Panc1 (cell line): ENCODE results near the gene CCDC182. TPM values are rescaled to one million over a fixed set of nuclear protein-coding genes. Genes with fewer than 3 reads are reported as not detected.

Experiments
- ATAC-seq: fragments of 200-7000 bp; cut with Tn5 transposase; 2 replicates; pipeline ENCODE4 v1.9.1; 2020; ENCODE audit warnings: mild to moderate bottlenecking, moderate library complexity
- BruUV-seq: library from RNA; stranded (reverse); fragments of 400-500 nt; replicated peaks from 2 replicates; lab custom pipeline; 2021; lab: Mats Ljungman, UMichigan
- CTCF ChIA-PET: fragments of 300-600 bp; sonication (Branson Sonifier 250); formaldehyde crosslinking; loops from one replicate; lab custom pipeline; 2022; ENCODE audit warnings: antibody characterized with exemption; lab: Charles Lee
- POLR2A ChIA-PET: fragments of 300-600 bp; sonication (Branson Sonifier 250); formaldehyde crosslinking; loops from one replicate; lab custom pipeline; 2022; ENCODE audit warnings: antibody characterized with exemption; lab: Charles Lee
- DNase-seq: peaks from one replicate; pipeline ENCODE4 v3.0.0-alpha.2; 2010; ENCODE audit warnings: low read depth, low spot score
- H3K27ac ChIP-seq: 2 replicates; pipeline ENCODE4 v1.5.1; 2011; ENCODE audit warnings: mild to moderate bottlenecking, low read length, inconsistent platforms
- H3K27me3 ChIP-seq: fragments of 200-500 bp; sonication (Bioruptor generic); 2 replicates; pipeline ENCODE4 v1.6.0; 2014; ENCODE audit warnings: low read length, inconsistent platforms; ENCODE audit not compliant: control insufficient read depth, insufficient read depth
- H3K36me3 ChIP-seq: fragments of 200-500 bp; sonication (Bioruptor generic); 2 replicates; pipeline ENCODE4 v1.5.1; 2014; ENCODE audit warnings: inconsistent platforms, mild to moderate bottlenecking, low read length, moderate library complexity; ENCODE audit not compliant: control insufficient read depth, insufficient read depth
- H3K4me1 ChIP-seq: 2 replicates; pipeline ENCODE4 v1.5.1; 2011; ENCODE audit warnings: inconsistent platforms, mild to moderate bottlenecking, low read length, moderate library complexity; ENCODE audit not compliant: control insufficient read depth, insufficient read depth
- H3K4me3 ChIP-seq, 2 experiments: 2 replicates each; pipeline ENCODE4 v1.5.1; 2011 to 2012; ENCODE audit warnings: low read depth in 2 of 2, low read length in 2 of 2, mild to moderate bottlenecking in 2 of 2, inconsistent platforms in 1 of 2, moderate library complexity in 1 of 2
- H3K9me3 ChIP-seq: fragments of 200-500 bp; sonication (Bioruptor generic); 2 replicates; pipeline ENCODE4 v1.5.1; 2014; ENCODE audit warnings: low read depth, mild to moderate bottlenecking, inconsistent platforms, low read length, moderate library complexity; ENCODE audit not compliant: control insufficient read depth, insufficient read depth
- POLR2AphosphoS5 ChIP-seq: IDR thresholded peaks from 2 replicates; pipeline ENCODE4 v1.6.1; 2012; ENCODE audit warnings: mild to moderate bottlenecking, low read depth, low read length, moderate library complexity
- REST ChIP-seq, 2 experiments: IDR thresholded peaks; 2 replicates each; pipeline ENCODE4 v1.6.1; 2011 to 2012; ENCODE audit warnings: low read depth in 2 of 2, control low read depth in 1 of 2, low read length in 1 of 2, mild to moderate bottlenecking in 1 of 2, moderate library complexity in 1 of 2; ENCODE audit not compliant: insufficient read depth in 1 of 2
- SIN3A ChIP-seq: IDR thresholded peaks from 2 replicates; pipeline ENCODE4 v1.6.1; 2012; ENCODE audit warnings: low read depth, mild to moderate bottlenecking, low read length, moderate library complexity, borderline replicate concordance; ENCODE audit not compliant: insufficient read depth
- TCF7L2 ChIP-seq: IDR thresholded peaks from 2 replicates; pipeline ENCODE4 v1.6.1; 2011; ENCODE audit warnings: mild to moderate bottlenecking, low read depth, low read length, inconsistent platforms
- in situ Hi-C: cut with HindIII; loops from 2 replicates; pipeline ENCODE4 v1.10.0; 2016; ENCODE audit warnings: low sequenced_read_pairs, low pct_unique_long_range_greater_than_20kb
- intact Hi-C: fragments of 100-400 bp; cut with micrococcal nuclease; formaldehyde crosslinking; loops from one replicate; pipeline ENCODE4 v1.10.0; 2022; ENCODE audit not compliant: unreplicated experiment
- total RNA-seq: library from RNA; stranded (reverse); gene quantifications from one replicate; pipeline ENCODE4 v1.2.1, GENCODE V29; 2021; ENCODE audit not compliant: unreplicated experiment
- TF ChIP-seq, protein P1 (sequence below): fragments of 450-650 bp; IDR thresholded peaks from 2 replicates; pipeline ENCODE4 v1.5.1; 2017; ENCODE audit warnings: mild to moderate bottlenecking

CCDC182 gene
- total RNA-seq, 1 experiment from 2014 or later: not detected

DNA sequence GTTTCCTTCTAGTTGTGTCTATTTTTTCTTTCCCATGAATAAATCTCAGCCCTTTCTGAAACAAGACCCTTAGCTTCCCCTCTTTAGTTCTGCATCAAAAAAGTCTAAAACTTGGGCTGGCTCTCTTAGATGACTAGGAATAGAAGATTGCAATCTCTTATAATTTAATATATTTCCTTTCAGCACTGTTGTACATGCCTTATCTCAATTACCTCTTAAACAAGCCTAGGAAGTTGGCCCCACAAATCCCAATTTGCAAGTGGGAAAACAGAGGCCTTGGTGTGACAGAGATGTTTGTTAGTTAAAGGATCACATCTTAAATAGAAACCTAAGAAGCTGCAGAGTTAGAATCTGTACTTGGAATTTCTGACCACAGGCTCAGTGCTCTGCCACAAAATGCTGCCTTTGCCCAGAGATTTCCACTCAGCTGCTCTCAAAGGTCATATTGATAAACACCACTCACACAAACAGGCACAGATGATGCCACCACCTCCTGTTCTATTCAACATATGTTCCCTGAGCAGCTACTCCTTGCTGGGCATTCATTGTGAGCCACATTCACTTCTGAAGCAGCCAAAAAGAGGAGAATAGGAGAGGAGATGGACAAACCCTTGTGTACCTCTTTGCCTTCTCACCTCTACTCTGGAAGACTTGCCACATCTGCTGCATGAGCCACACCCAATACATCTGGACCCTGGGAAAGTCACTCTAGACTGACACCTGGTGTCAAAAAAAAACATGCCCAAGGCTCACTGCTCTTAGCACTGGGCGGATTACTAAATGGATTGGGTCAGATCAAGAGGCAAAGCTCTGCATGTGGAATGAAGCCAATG, 5.5 kb downstream of the CCDC182 start:
- Histone ChIP-seq H3K27ac (no peak overlapping the region), H3K9me3 (no peaks in the 10 kb centered on the region), H3K4me3 (no peak overlapping the region), H3K27me3 (peaks cover 8% of the 10 kb centered on the region), H3K4me1 (no peaks in the 10 kb centered on the region), H3K36me3 (no peaks in the 10 kb centered on the region)
- no TSS peak for BruUV-seq
- peak; percentile 80 for ATAC-seq
- in situ Hi-C loops: no loop called here
- intact Hi-C loops: no loop called here
- ChIA-PET POLR2A (no interaction called here), CTCF (interaction anchor here (0.6 kb wide), 1 partner anchor 285 kb away, joined by 13 read pairs; no protein-coding TSS in a partner anchor)
- no peak for TF ChIP-seq REST (IDR thresholded peaks at IDR 0.05; ENCODE audit: insufficient read depth in 1 of 2, low read depth in 2 of 2, low read length in 1 of 2)
- TF ChIP-seq, protein P1, sequence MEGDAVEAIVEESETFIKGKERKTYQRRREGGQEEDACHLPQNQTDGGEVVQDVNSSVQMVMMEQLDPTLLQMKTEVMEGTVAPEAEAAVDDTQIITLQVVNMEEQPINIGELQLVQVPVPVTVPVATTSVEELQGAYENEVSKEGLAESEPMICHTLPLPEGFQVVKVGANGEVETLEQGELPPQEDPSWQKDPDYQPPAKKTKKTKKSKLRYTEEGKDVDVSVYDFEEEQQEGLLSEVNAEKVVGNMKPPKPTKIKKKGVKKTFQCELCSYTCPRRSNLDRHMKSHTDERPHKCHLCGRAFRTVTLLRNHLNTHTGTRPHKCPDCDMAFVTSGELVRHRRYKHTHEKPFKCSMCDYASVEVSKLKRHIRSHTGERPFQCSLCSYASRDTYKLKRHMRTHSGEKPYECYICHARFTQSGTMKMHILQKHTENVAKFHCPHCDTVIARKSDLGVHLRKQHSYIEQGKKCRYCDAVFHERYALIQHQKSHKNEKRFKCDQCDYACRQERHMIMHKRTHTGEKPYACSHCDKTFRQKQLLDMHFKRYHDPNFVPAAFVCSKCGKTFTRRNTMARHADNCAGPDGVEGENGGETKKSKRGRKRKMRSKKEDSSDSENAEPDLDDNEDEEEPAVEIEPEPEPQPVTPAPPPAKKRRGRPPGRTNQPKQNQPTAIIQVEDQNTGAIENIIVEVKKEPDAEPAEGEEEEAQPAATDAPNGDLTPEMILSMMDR: peak; percentile 62
- DNase-seq: peak; percentile 13

GRCh38 chr17:57737450-57737849, 7.6 kb downstream of the CCDC182 start:
- H3K27ac ChIP-seq: no peak overlapping the region
- no peak for TF ChIP-seq TCF7L2
- TF ChIP-seq REST (IDR thresholded peaks at IDR 0.05; ENCODE audit: insufficient read depth in 1 of 2, low read depth in 2 of 2, low read length in 1 of 2): no peak
- no peak for TF ChIP-seq POLR2AphosphoS5
- no peak for TF ChIP-seq SIN3A
- TF ChIP-seq, protein P1: no peak
- no peaks in the 10 kb centered on the region for H3K4me1 ChIP-seq
- H3K4me3 ChIP-seq: no peak overlapping the region
- H3K27me3 ChIP-seq: peaks cover 16% of the 10 kb centered on the region; the same call in 1 of the 2 replicates
- intact Hi-C loops: no loop called here
- ChIA-PET CTCF (interaction anchor here (1.0 kb wide), 1 partner anchor 10 kb away, joined by 3 read pairs; no protein-coding TSS in a partner anchor), POLR2A (no interaction called here)
- in situ Hi-C loops: no loop called here
- DNase-seq (no peak), ATAC-seq (no peak)
- no peaks in the 10 kb centered on the region for H3K36me3 ChIP-seq
- H3K9me3 ChIP-seq: no peaks in the 10 kb centered on the region
- no TSS peak for BruUV-seq
